GM23338 (cell line): ENCODE results near the gene CERT1. TPM values are rescaled to one million over a fixed set of nuclear protein-coding genes. Genes with fewer than 3 reads are reported as not detected.

Source experiments
- ATAC-seq: fragments of 200-7000 bp; cut with Tn5 transposase; 3 replicates; pipeline ENCODE4 v1.9.1; 2020
- DNase-seq: peaks from one replicate; pipeline ENCODE4 v3.0.0-alpha.2; 2015; ENCODE audit warnings: low spot score
- H2AFZ ChIP-seq: fragments of 200-600 bp; sonication (generic); 2 replicates; pipeline ENCODE4 v1.8.0; 2016; ENCODE audit warnings: antibody characterized with exemption, mild to moderate bottlenecking, moderate library complexity
- H3F3A ChIP-seq: fragments of 200-600 bp; sonication (generic); replicated peaks from 2 replicates; pipeline ENCODE4 v1.8.0; 2017; ENCODE audit warnings: antibody characterized with exemption, mixed run types, low read depth
- H3K27ac ChIP-seq: fragments of 200-600 bp; sonication (generic); 2 replicates; pipeline ENCODE4 v1.6.1; 2016; ENCODE audit warnings: low read depth
- H3K27me3 ChIP-seq: fragments of 200-600 bp; sonication (generic); 2 replicates; pipeline ENCODE4 v1.8.0; 2016; ENCODE audit warnings: mild to moderate bottlenecking, mixed run types, moderate library complexity; ENCODE audit not compliant: insufficient read depth
- H3K36me3 ChIP-seq: fragments of 200-600 bp; sonication (generic); 2 replicates; pipeline ENCODE4 v1.8.0; 2016; ENCODE audit warnings: mild to moderate bottlenecking; ENCODE audit not compliant: insufficient read depth
- H3K4me1 ChIP-seq: fragments of 200-600 bp; sonication (generic); 2 replicates; pipeline ENCODE4 v1.8.0; 2016; ENCODE audit warnings: mild to moderate bottlenecking, moderate library complexity; ENCODE audit not compliant: insufficient read depth
- H3K4me2 ChIP-seq: fragments of 200-600 bp; sonication (generic); 2 replicates; pipeline ENCODE4 v1.7.1; 2017; ENCODE audit warnings: mixed run types
- H3K4me3 ChIP-seq: fragments of 200-600 bp; sonication (generic); 2 replicates; pipeline ENCODE4 v1.6.1; 2016; ENCODE audit warnings: mixed run types
- H3K79me2 ChIP-seq: fragments of 200-600 bp; sonication (generic); replicated peaks from 2 replicates; pipeline ENCODE4 v1.8.0; 2017; ENCODE audit warnings: mild to moderate bottlenecking; ENCODE audit not compliant: insufficient read depth
- H3K9me2 ChIP-seq: fragments of 200-600 bp; sonication (generic); 2 replicates; pipeline ENCODE4 v1.8.0; 2017; ENCODE audit not compliant: insufficient read depth
- H4K20me1 ChIP-seq: fragments of 200-600 bp; sonication (generic); replicated peaks from 2 replicates; pipeline ENCODE4 v1.8.0; 2017; ENCODE audit warnings: mild to moderate bottlenecking; ENCODE audit not compliant: insufficient read depth
- H3K27ac Mint-ChIP-seq: 2 replicates; pipeline ENCODE4 v1.8.0; 2020; ENCODE audit warnings: inconsistent platforms, mild to moderate bottlenecking, moderate library complexity, mixed read lengths
- H3K27me3 Mint-ChIP-seq: 3 replicates; pipeline ENCODE4 v1.8.0; 2022; ENCODE audit warnings: low read depth, mild to moderate bottlenecking, moderate library complexity, mixed read lengths, inconsistent platforms; ENCODE audit not compliant: insufficient read depth, poor library complexity
- H3K36me3 Mint-ChIP-seq: 3 replicates; pipeline ENCODE4 v1.8.0; 2021; ENCODE audit warnings: low read depth, mild to moderate bottlenecking, inconsistent platforms, moderate library complexity, mixed read lengths
- H3K4me1 Mint-ChIP-seq: 3 replicates; pipeline ENCODE4 v1.8.0; 2020; ENCODE audit warnings: mild to moderate bottlenecking, inconsistent platforms, mixed read lengths
- H3K4me3 Mint-ChIP-seq: 3 replicates; pipeline ENCODE4 v1.8.0; 2021; ENCODE audit warnings: moderate library complexity, mild to moderate bottlenecking, inconsistent platforms, mixed read lengths
- H3K9me3 Mint-ChIP-seq: 3 replicates; pipeline ENCODE4 v1.8.0; 2020; ENCODE audit warnings: moderate library complexity, mild to moderate bottlenecking, inconsistent platforms, mixed read lengths
- CREB1 ChIP-seq: fragments of 250-450 bp; sonication (Bioruptor Pico); IDR thresholded peaks from 2 replicates; pipeline ENCODE4 v1.5.0; 2020; ENCODE audit warnings: low read depth, mild to moderate bottlenecking, moderate library complexity
- EZH2 ChIP-seq: fragments of 200-600 bp; sonication (generic); IDR thresholded peaks from one replicate; pipeline ENCODE4 v1.8.0; 2017; ENCODE audit warnings: antibody characterized with exemption, mild to moderate bottlenecking, low read depth; ENCODE audit not compliant: unreplicated experiment
- EZH2phosphoT487 ChIP-seq: fragments of 200-600 bp; sonication (generic); IDR thresholded peaks from one replicate; pipeline ENCODE4 v1.8.1; 2018; ENCODE audit warnings: antibody characterized with exemption; ENCODE audit not compliant: unreplicated experiment
- JUNB ChIP-seq: IDR thresholded peaks from one replicate; pipeline ENCODE4 v1.6.1; 2016; ENCODE audit warnings: antibody characterized with exemption; ENCODE audit not compliant: unreplicated experiment
- NANOG ChIP-seq: IDR thresholded peaks from 2 replicates; pipeline ENCODE4 v1.6.1; 2016; ENCODE audit warnings: antibody characterized with exemption, borderline replicate concordance
- POLR2AphosphoS5 ChIP-seq: IDR thresholded peaks from 2 replicates; pipeline ENCODE4 v1.6.1; 2016; ENCODE audit warnings: antibody characterized with exemption, low read depth
- STAT1 ChIP-seq: IDR thresholded peaks from one replicate; pipeline ENCODE4 v1.6.1; 2016; ENCODE audit warnings: antibody characterized with exemption; ENCODE audit not compliant: unreplicated experiment
- ZNF114 ChIP-seq: fragments of 250-450 bp; sonication (Bioruptor Pico); IDR thresholded peaks from 2 replicates; pipeline ENCODE4 v1.5.0; 2020; ENCODE audit warnings: mild to moderate bottlenecking, moderate library complexity
- ZNF331 ChIP-seq: fragments of 250-450 bp; sonication (Bioruptor Pico); IDR thresholded peaks from 2 replicates; pipeline ENCODE4 v1.5.0; 2020; ENCODE audit warnings: low read depth, mild to moderate bottlenecking, moderate library complexity
- polyA plus RNA-seq: library from polyadenylated mRNA; unstranded; fragments of >200 nt; fragmentation: Nextera tagmentation; extraction: Ambion mirVana; gene quantifications from 2 replicates; pipeline ENCODE4 v1.2.1, GENCODE V29; 2016
- total RNA-seq: library from RNA; depleted of rRNA; stranded (reverse); fragments of >200 nt; shearing (Covaris generic); gene quantifications from 2 replicates; pipeline ENCODE4 v1.2.3, GENCODE V29; 2014
- TF ChIP-seq, protein P1 (sequence below): IDR thresholded peaks from one replicate; pipeline ENCODE4 v1.6.1; 2018; ENCODE audit warnings: antibody characterized with exemption; ENCODE audit not compliant: unreplicated experiment
- TF ChIP-seq, protein P2 (sequence below): IDR thresholded peaks from 2 replicates; pipeline ENCODE4 v1.6.1; 2016; ENCODE audit warnings: antibody characterized with exemption
- TF ChIP-seq, protein P3 (sequence below), 2 experiments: fragments of 200-600 bp in 1 of 2; sonication (generic) in 1 of 2; conservative IDR thresholded peaks; 2 replicates each; pipeline versions ENCODE4 v1.5.1 to v1.6.1; 2016 to 2017; ENCODE audit warnings: antibody characterized with exemption in 2 of 2, low read depth in 2 of 2, mild to moderate bottlenecking in 2 of 2, moderate library complexity in 1 of 2

CERT1 gene
- total and polyA plus RNA-seq, 2 experiments from 2014 or later = 36.5 to 40.7 TPM

DNA sequence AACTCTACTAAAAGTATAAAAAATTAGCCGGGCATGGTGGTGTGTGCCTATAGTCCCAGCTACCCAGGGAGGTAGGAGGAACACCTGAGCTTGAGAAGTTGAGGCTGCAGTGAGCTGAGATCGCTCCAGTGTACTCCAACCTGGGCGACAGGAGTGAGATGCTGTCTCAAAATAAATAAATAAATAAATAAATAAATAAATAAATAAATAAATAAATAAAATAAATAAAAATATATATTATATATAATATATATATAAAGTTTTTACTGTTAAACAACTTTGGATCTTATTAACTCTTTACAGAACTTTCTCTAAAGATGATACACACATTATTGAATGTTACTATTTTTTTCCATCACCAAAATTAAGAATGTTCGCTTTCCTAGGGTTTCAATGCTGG lies 136.0 kb downstream of the CERT1 start:
- Histone ChIP-seq H3K27ac (no peak overlapping the region), H3K4me1 (peaks cover 6% of the 10 kb centered on the region; the same call in 1 of the 2 replicates), H3K36me3 (no peaks in the 10 kb centered on the region), H4K20me1 (no peaks in the 10 kb centered on the region), H3K9me2 (no peaks in the 10 kb centered on the region), H3K4me2 (no peak overlapping the region), H3F3A (no peaks in the 10 kb centered on the region), H3K79me2 (no peaks in the 10 kb centered on the region), H3K27me3 (no peaks in the 10 kb centered on the region), H3K4me3 (no peak overlapping the region), H2AFZ (no peak overlapping the region)
- ATAC-seq = no peak
- no peak overlapping the region for H3K4me3 Mint-ChIP-seq
- DNase-seq = no peak
- H3K27me3 Mint-ChIP-seq = no peaks in the 10 kb centered on the region
- no peak overlapping the region for H3K27ac Mint-ChIP-seq
- TF ChIP-seq, protein P1, sequence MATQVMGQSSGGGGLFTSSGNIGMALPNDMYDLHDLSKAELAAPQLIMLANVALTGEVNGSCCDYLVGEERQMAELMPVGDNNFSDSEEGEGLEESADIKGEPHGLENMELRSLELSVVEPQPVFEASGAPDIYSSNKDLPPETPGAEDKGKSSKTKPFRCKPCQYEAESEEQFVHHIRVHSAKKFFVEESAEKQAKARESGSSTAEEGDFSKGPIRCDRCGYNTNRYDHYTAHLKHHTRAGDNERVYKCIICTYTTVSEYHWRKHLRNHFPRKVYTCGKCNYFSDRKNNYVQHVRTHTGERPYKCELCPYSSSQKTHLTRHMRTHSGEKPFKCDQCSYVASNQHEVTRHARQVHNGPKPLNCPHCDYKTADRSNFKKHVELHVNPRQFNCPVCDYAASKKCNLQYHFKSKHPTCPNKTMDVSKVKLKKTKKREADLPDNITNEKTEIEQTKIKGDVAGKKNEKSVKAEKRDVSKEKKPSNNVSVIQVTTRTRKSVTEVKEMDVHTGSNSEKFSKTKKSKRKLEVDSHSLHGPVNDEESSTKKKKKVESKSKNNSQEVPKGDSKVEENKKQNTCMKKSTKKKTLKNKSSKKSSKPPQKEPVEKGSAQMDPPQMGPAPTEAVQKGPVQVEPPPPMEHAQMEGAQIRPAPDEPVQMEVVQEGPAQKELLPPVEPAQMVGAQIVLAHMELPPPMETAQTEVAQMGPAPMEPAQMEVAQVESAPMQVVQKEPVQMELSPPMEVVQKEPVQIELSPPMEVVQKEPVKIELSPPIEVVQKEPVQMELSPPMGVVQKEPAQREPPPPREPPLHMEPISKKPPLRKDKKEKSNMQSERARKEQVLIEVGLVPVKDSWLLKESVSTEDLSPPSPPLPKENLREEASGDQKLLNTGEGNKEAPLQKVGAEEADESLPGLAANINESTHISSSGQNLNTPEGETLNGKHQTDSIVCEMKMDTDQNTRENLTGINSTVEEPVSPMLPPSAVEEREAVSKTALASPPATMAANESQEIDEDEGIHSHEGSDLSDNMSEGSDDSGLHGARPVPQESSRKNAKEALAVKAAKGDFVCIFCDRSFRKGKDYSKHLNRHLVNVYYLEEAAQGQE = no peak
- TF ChIP-seq STAT1 = no peak
- TF ChIP-seq EZH2 = no peak
- TF ChIP-seq ZNF331 = no peak
- no peak for TF ChIP-seq POLR2AphosphoS5
- TF ChIP-seq, protein P2, sequence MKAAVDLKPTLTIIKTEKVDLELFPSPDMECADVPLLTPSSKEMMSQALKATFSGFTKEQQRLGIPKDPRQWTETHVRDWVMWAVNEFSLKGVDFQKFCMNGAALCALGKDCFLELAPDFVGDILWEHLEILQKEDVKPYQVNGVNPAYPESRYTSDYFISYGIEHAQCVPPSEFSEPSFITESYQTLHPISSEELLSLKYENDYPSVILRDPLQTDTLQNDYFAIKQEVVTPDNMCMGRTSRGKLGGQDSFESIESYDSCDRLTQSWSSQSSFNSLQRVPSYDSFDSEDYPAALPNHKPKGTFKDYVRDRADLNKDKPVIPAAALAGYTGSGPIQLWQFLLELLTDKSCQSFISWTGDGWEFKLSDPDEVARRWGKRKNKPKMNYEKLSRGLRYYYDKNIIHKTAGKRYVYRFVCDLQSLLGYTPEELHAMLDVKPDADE = no peak
- TF ChIP-seq NANOG = no peak
- TF ChIP-seq, protein P3, sequence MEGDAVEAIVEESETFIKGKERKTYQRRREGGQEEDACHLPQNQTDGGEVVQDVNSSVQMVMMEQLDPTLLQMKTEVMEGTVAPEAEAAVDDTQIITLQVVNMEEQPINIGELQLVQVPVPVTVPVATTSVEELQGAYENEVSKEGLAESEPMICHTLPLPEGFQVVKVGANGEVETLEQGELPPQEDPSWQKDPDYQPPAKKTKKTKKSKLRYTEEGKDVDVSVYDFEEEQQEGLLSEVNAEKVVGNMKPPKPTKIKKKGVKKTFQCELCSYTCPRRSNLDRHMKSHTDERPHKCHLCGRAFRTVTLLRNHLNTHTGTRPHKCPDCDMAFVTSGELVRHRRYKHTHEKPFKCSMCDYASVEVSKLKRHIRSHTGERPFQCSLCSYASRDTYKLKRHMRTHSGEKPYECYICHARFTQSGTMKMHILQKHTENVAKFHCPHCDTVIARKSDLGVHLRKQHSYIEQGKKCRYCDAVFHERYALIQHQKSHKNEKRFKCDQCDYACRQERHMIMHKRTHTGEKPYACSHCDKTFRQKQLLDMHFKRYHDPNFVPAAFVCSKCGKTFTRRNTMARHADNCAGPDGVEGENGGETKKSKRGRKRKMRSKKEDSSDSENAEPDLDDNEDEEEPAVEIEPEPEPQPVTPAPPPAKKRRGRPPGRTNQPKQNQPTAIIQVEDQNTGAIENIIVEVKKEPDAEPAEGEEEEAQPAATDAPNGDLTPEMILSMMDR (conservative IDR thresholded peaks at IDR 0.05; ENCODE audit: low read depth in 2 of 2) = no peak
- H3K36me3 Mint-ChIP-seq = peaks cover 4% of the 10 kb centered on the region; the same call in 1 of the 3 replicates
- H3K9me3 Mint-ChIP-seq = no peaks in the 10 kb centered on the region
- peaks cover 12% of the 10 kb centered on the region for H3K4me1 Mint-ChIP-seq

DNA sequence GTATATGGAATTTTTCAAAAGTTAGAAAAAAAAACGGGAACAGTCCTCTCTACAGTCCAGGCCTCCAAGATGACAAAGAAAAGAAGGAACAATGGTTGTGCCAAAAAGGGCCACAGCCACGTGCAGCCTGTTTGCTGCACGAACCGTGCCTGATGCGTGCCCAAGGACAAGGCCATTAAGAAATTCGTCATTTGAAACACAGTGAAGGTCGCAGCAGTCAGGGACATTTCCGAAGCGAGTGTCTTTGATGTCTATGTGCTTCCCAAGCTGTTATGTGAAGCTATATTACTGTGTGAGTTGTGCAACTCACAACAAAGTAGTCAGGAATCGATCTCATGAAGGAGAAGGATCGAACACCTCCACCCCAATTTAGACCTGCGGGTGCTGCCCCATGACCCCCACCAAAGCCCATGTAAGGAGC lies 137.0 kb downstream of the CERT1 start:
- Histone ChIP-seq H2AFZ (no peak overlapping the region), H3K27me3 (no peaks in the 10 kb centered on the region), H3K9me2 (no peaks in the 10 kb centered on the region), H4K20me1 (no peaks in the 10 kb centered on the region), H3K4me2 (no peak overlapping the region), H3K4me3 (no peak overlapping the region), H3K27ac (no peak overlapping the region), H3K79me2 (no peaks in the 10 kb centered on the region), H3K36me3 (no peaks in the 10 kb centered on the region), H3F3A (no peaks in the 10 kb centered on the region), H3K4me1 (peaks cover 6% of the 10 kb centered on the region; the same call in 1 of the 2 replicates)
- Mint-ChIP-seq H3K27me3 (no peaks in the 10 kb centered on the region), H3K9me3 (no peaks in the 10 kb centered on the region), H3K4me1 (peaks cover 12% of the 10 kb centered on the region), H3K4me3 (no peak overlapping the region), H3K27ac (no peak overlapping the region), H3K36me3 (peaks cover 2% of the 10 kb centered on the region; the same call in 1 of the 3 replicates)
- no peak for ATAC-seq
- no peak for DNase-seq
- no peak for TF ChIP-seq STAT1
- no peak for TF ChIP-seq CREB1 (CRISPR knock-in tag)
- no peak for TF ChIP-seq EZH2phosphoT487
- TF ChIP-seq JUNB = no peak
- no peak for TF ChIP-seq ZNF114 (CRISPR knock-in tag)
- no peak for TF ChIP-seq EZH2
